Hematopoietic multipotent progenitor cell treated with erythropoietin and hydrocortisone succinate and interleukin-3 and kit ligand, for 4 days (in vitro differentiated cells): ENCODE results near the gene GRAMD1A.
"Not testable (repeated sequence)": the region's sequence is repeated elsewhere in the genome, so short reads cannot be mapped to it uniquely, and the experiment has no call there.

Experiments used
- DNase-seq: peaks from one replicate; pipeline ENCODE4 v3.0.0-alpha.2; 2015

The GRAMD1A gene

GRCh38 chr19:34999498-35000337 is at the start of gene GRAMD1A:
Gene GRAMD1A (plus strand): TSS chr19:35000323. CDS start chr19:35000479, 156 bp downstream.
- peak; percentile 92 for DNase-seq

GRCh38 chr19:34953092-34953491 is 47.0 kb upstream of the GRAMD1A start:
- no peak for DNase-seq

GRCh38 chr19:34957830-34958751 is 42.0 kb upstream of the GRAMD1A start:
- no peak for DNase-seq

GRCh38 chr19:34959021-34959420 is 41.1 kb upstream of the GRAMD1A start:
- DNase-seq, result no peak

- no peak for DNase-seq
These were observed 39.9 kb upstream of the GRAMD1A start for GRCh38 chr19:34960103-34960805.

GRCh38 chr19:34960940-34961679 is 39.0 kb upstream of the GRAMD1A start:
- no peak for DNase-seq

- DNase-seq, result peak; percentile 96
These were observed 38.1 kb upstream of the GRAMD1A start for GRCh38 chr19:34961775-34962686.

GRCh38 chr19:34962687-34963572 is 37.2 kb upstream of the GRAMD1A start:
- DNase-seq, result peak; percentile 40

- DNase-seq, result peak; percentile 86
These were observed 36.3 kb upstream of the GRAMD1A start, which contains the start of gene ZNF792 for GRCh38 chr19:34963573-34964406. Gene ZNF792 (minus strand): TSS chr19:34964229. CDS start chr19:34963662, 567 bp downstream.

GRCh38 chr19:34964598-34964997 is 35.5 kb upstream of the GRAMD1A start:
- DNase-seq, result no peak

- DNase-seq, result not testable (repeated sequence)
These were observed 34.6 kb upstream of the GRAMD1A start for GRCh38 chr19:34965505-34965904.

GRCh38 chr19:34967551-34967950 is 32.6 kb upstream of the GRAMD1A start:
- DNase-seq, result no peak

GRCh38 chr19:34969721-34970120 is 30.4 kb upstream of the GRAMD1A start:
- no peak for DNase-seq

- DNase-seq, result not testable (repeated sequence)
These were observed 29.8 kb upstream of the GRAMD1A start for GRCh38 chr19:34970185-34970780.

- no peak for DNase-seq
These were observed 27.9 kb upstream of the GRAMD1A start for GRCh38 chr19:34972163-34972705.

- no peak for DNase-seq
These were observed 25.5 kb upstream of the GRAMD1A start for GRCh38 chr19:34974646-34975045.

GRCh38 chr19:34975056-34975455 is 25.1 kb upstream of the GRAMD1A start:
- no peak for DNase-seq

GRCh38 chr19:34976611-34977010 is 23.5 kb upstream of the GRAMD1A start:
- DNase-seq, result no peak
